ENCODE data around the gene MAS1.
"Not testable (repeated sequence)": the region's sequence is repeated elsewhere in the genome, so short reads cannot be mapped to it uniquely, and the experiment has no call there.

Gene MAS1

GRCh38 chr6:159854959-159855358, 35.8 kb upstream of the MAS1 start:
- DNase-seq (ENCODE audit: low read depth): no peak
- H3K4me3 ChIP-seq (ENCODE audit: control insufficient read depth, low read depth, low read length): no peak overlapping the region
- no peak for TF ChIP-seq CTCF (conservative IDR thresholded peaks at IDR 0.05; ENCODE audit: control insufficient read depth, insufficient read depth, low read depth, low read length)

- no peak for TF ChIP-seq CTCF (conservative IDR thresholded peaks at IDR 0.05; ENCODE audit: control insufficient read depth, insufficient read depth, low read depth, low read length)
- DNase-seq (ENCODE audit: low read depth): no peak
- H3K4me3 ChIP-seq (ENCODE audit: control insufficient read depth, low read depth, low read length): no peak overlapping the region
Measured at GRCh38 chr6:159858259-159858658, 32.5 kb upstream of the MAS1 start.

- TF ChIP-seq CTCF (conservative IDR thresholded peaks at IDR 0.05; ENCODE audit: control insufficient read depth, insufficient read depth, low read depth, low read length): no peak
- H3K4me3 ChIP-seq (ENCODE audit: control insufficient read depth, low read depth, low read length): no peak overlapping the region
- no peak for DNase-seq (ENCODE audit: low read depth)
Measured at GRCh38 chr6:159860482-159860881, 30.3 kb upstream of the MAS1 start.

GRCh38 chr6:159862103-159862502, 28.7 kb upstream of the MAS1 start:
- DNase-seq (ENCODE audit: low read depth): no peak
- no peak for TF ChIP-seq CTCF (conservative IDR thresholded peaks at IDR 0.05; ENCODE audit: control insufficient read depth, insufficient read depth, low read depth, low read length)
- no peak overlapping the region for H3K4me3 ChIP-seq (ENCODE audit: control insufficient read depth, low read depth, low read length)

GRCh38 chr6:159863341-159863740, 27.4 kb upstream of the MAS1 start:
- TF ChIP-seq CTCF (conservative IDR thresholded peaks at IDR 0.05; ENCODE audit: control insufficient read depth, insufficient read depth, low read depth, low read length): peak; percentile 54
- DNase-seq (ENCODE audit: low read depth): peak; percentile 78
- not testable (repeated sequence) for H3K4me3 ChIP-seq (ENCODE audit: control insufficient read depth, low read depth, low read length)

- TF ChIP-seq CTCF (conservative IDR thresholded peaks at IDR 0.05; ENCODE audit: control insufficient read depth, insufficient read depth, low read depth, low read length): no peak
- no peak overlapping the region for H3K4me3 ChIP-seq (ENCODE audit: control insufficient read depth, low read depth, low read length)
- no peak for DNase-seq (ENCODE audit: low read depth)
Measured at GRCh38 chr6:159865226-159865920, 25.4 kb upstream of the MAS1 start.

All from fibroblast of mammary gland (primary cell).